Duodenal mucosa (tissue), 2 donors: ENCODE results near the gene EOGT.

ENCODE experiments used
- H3K27ac ChIP-seq: one replicate; pipeline ENCODE4 v1.7.0; 2013; ENCODE audit warnings: low read depth, low read length
- H3K27me3 ChIP-seq, 2 donors: one replicate each; pipeline ENCODE4 v1.7.0; 2013; ENCODE audit warnings: low read length in 2 of 2, control low read depth in 1 of 2; ENCODE audit not compliant: insufficient read depth in 2 of 2, control insufficient read depth in 1 of 2
- H3K36me3 ChIP-seq, 2 donors: one replicate each; pipeline ENCODE4 v1.7.0; 2013; ENCODE audit warnings: low read length in 2 of 2, control low read depth in 1 of 2; ENCODE audit not compliant: insufficient read depth in 2 of 2, control insufficient read depth in 1 of 2
- H3K4me1 ChIP-seq, 2 donors: one replicate each; pipeline ENCODE4 v1.7.0; 2013; ENCODE audit warnings: low read length in 2 of 2, control low read depth in 1 of 2; ENCODE audit not compliant: insufficient read depth in 2 of 2, control insufficient read depth in 1 of 2
- H3K4me3 ChIP-seq, 2 donors: one replicate each; pipeline ENCODE4 v1.7.0; 2013; ENCODE audit warnings: low read length in 2 of 2, low read depth in 1 of 2
- H3K9ac ChIP-seq, 2 donors: one replicate each; pipeline ENCODE4 v1.7.0; 2013; ENCODE audit warnings: low read length in 2 of 2, low read depth in 1 of 2
- H3K9me3 ChIP-seq, 2 donors: one replicate each; pipeline ENCODE4 v1.7.0; 2013; ENCODE audit warnings: low read length in 2 of 2, control low read depth in 1 of 2; ENCODE audit not compliant: control insufficient read depth in 1 of 2

Gene EOGT

DNA sequence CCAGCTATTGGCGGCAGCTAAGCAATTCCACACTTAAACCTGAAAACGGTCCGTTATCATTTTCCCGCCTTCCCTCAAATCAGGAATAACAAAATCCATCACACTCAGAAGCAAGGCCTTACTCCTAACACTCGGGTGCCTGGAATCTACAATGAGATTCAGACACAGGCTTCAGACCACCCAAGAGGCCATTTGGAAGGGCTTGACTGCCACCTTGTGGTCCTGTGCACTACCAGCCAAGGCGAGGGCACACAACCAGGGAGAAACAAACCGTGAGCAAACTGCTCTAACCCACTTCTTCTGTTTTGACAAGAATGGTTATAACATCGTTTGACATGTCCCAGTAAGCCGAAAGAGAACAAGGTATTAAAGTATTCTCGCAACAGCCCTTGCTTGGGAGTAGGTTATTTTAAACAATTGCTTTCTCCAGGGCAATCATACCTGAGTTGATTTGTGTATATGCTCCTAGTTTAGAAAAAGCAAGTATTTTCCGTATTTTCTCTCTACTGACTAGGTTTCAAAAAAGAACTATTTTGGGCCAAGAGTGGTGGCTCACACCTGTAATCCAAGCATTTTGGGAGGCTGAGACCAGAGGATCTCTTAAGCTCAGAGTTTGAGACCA is 41.0 kb downstream of the EOGT start:
- no peak overlapping the region for H3K9ac ChIP-seq
- H3K27me3 ChIP-seq = peaks cover 0 to 3% of the 10 kb centered on the region in 2 donors
- H3K27ac ChIP-seq = no peak overlapping the region

DNA sequence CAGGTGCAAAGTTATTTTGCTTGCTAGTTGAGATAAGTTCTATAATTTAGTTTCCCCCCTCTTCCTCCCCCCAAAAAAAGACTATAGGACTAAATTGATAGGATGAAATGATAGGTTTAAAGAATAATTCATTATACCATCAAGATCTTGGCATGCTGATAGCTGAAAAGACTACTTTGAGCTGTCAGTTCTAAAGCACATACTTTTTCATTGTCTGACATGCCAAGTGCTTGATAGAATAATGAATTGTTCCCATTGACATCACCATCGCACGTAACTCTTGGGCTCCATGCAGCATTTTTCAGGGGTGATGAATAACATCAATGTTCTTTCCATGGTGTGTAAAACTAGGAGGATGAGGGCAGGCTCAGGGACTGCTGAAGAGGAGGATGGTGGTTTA is 48.8 kb downstream of the EOGT start:
- Histone ChIP-seq H3K36me3 (no peaks in the 10 kb centered on the region), H3K9me3 (no peaks in the 10 kb centered on the region), H3K27me3 (no peaks in the 10 kb centered on the region), H3K4me3 (no peak overlapping the region), H3K9ac (no peak overlapping the region), H3K27ac (no peak overlapping the region), H3K4me1 (no peaks in the 10 kb centered on the region)

More for the DNA sequence above, 41.0 kb downstream of the EOGT start:
- Histone ChIP-seq H3K9me3 (no peaks in the 10 kb centered on the region), H3K4me1 (no peaks in the 10 kb centered on the region), H3K4me3 (no peak overlapping the region), H3K36me3 (peaks cover 3% of the 10 kb centered on the region in 2 donors)

GRCh38 chr3:68963891-68964290 is 49.6 kb downstream of the EOGT start:
- H3K27me3 ChIP-seq = no peaks in the 10 kb centered on the region
- H3K4me1 ChIP-seq = no peaks in the 10 kb centered on the region
- H3K4me3 ChIP-seq = no peak overlapping the region
- no peaks in the 10 kb centered on the region for H3K36me3 ChIP-seq
- no peak overlapping the region for H3K27ac ChIP-seq
- no peaks in the 10 kb centered on the region for H3K9me3 ChIP-seq
- no peak overlapping the region for H3K9ac ChIP-seq

GRCh38 chr3:68963376-68963775 is 50.1 kb downstream of the EOGT start:
- Histone ChIP-seq H3K9me3 (no peaks in the 10 kb centered on the region), H3K9ac (no peak overlapping the region), H3K4me3 (no peak overlapping the region), H3K4me1 (no peaks in the 10 kb centered on the region), H3K27ac (no peak overlapping the region), H3K36me3 (no peaks in the 10 kb centered on the region), H3K27me3 (no peaks in the 10 kb centered on the region)

DNA sequence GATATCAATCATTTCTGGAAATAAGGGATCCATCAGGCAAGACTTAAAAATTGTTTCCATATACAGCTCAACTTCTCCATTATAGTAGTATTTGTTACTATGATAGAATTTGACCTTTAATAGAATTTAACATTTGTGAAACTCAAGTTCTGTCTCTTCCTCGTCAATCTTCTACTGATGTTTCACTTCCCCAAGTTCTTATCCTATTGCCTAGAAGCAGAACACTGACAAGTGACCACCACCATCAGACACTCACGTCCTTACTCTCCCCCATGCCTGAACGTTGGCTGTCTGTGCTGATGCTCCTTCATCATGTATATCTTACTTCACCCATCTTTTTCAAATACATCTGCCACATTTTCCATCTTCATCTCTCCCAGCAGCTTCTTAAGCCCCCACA is 54.6 kb downstream of the EOGT start:
- Histone ChIP-seq H3K4me1 (no peaks in the 10 kb centered on the region), H3K36me3 (no peaks in the 10 kb centered on the region), H3K9me3 (no peaks in the 10 kb centered on the region), H3K9ac (no peak overlapping the region), H3K27me3 (peaks cover 0 to 4% of the 10 kb centered on the region in 2 donors), H3K4me3 (no peak overlapping the region), H3K27ac (no peak overlapping the region)

DNA sequence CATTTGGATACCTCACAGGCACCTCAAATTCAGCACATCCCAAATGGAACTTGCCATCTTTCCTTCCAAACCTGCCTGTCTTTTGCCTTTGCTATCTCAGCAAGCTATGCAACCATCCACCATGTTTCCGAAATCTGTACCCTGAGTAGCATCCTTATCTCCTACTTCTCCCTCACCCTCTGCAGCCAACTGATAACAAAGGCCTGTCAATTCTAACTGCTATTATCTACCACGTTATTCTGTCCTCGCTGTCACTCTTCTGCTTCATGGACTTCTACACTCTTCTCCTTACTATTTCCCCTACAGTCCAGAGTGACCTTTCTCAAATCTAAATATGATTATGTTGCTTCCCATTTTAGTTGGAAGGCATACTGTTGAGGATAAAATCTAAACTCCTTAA is 55.6 kb downstream of the EOGT start:
- no peaks in the 10 kb centered on the region for H3K36me3 ChIP-seq
- no peak overlapping the region for H3K4me3 ChIP-seq
- no peaks in the 10 kb centered on the region for H3K9me3 ChIP-seq
- no peak overlapping the region for H3K27ac ChIP-seq
- H3K27me3 ChIP-seq = peaks cover 0 to 4% of the 10 kb centered on the region in 2 donors
- no peak overlapping the region for H3K9ac ChIP-seq
- no peaks in the 10 kb centered on the region for H3K4me1 ChIP-seq

GRCh38 chr3:68953816-68954444 is 59.6 kb downstream of the EOGT start:
- Histone ChIP-seq H3K9me3 (no peaks in the 10 kb centered on the region), H3K36me3 (no peaks in the 10 kb centered on the region), H3K9ac (no peak overlapping the region), H3K27me3 (peaks cover 0 to 4% of the 10 kb centered on the region in 2 donors), H3K4me1 (no peaks in the 10 kb centered on the region), H3K4me3 (no peak overlapping the region), H3K27ac (no peak overlapping the region)

- no peaks in the 10 kb centered on the region for H3K4me1 ChIP-seq
These were observed 68.3 kb downstream of the EOGT start for GRCh38 chr3:68945225-68945624.

DNA sequence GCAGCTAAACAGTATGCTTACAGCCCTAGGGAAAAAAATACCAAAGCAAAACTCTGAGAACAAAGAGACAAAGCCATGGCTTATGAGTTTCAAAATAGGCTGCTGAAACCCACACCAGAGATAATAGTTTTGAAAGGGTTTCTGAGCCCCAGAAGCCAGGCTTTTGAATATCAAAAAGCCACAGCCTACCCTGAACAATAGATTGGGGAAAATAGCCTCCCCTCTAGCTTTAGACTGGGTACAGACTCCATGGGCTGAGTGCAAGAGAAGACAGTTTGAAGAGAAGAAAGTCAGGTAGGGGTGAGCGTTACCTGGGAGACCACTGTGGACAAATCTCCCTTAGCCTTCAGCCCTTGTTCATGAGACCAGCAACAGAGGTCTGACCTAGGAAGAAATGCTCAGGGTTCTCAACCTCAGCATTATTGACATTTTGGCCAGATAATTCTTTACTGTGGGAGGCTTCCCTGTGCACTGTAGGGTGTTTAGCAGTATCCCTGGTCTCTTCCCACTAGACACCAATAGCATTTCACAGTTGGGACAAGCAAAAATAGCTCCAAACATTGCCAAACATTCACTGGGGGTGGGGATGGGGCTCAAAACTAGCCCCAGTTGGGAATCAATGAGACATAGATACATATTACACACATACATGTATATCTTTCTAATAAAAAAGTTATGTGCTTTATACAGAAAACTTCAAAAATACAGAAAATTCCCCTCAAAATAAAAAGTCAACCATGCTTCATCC is 69.6 kb downstream of the EOGT start:
- no peaks in the 10 kb centered on the region for H3K9me3 ChIP-seq
- no peak overlapping the region for H3K9ac ChIP-seq
- no peak overlapping the region for H3K4me3 ChIP-seq
- no peaks in the 10 kb centered on the region for H3K36me3 ChIP-seq
- H3K27me3 ChIP-seq = peaks cover 0 to 10% of the 10 kb centered on the region in 2 donors
- no peaks in the 10 kb centered on the region for H3K4me1 ChIP-seq
- no peak overlapping the region for H3K27ac ChIP-seq

More at GRCh38 chr3:68945225-68945624, 68.3 kb downstream of the EOGT start:
- no peak overlapping the region for H3K4me3 ChIP-seq
- H3K9ac ChIP-seq = no peak overlapping the region
- H3K9me3 ChIP-seq = no peaks in the 10 kb centered on the region
- no peaks in the 10 kb centered on the region for H3K36me3 ChIP-seq
- peaks cover 0 to 10% of the 10 kb centered on the region in 2 donors for H3K27me3 ChIP-seq
- H3K27ac ChIP-seq = no peak overlapping the region

DNA sequence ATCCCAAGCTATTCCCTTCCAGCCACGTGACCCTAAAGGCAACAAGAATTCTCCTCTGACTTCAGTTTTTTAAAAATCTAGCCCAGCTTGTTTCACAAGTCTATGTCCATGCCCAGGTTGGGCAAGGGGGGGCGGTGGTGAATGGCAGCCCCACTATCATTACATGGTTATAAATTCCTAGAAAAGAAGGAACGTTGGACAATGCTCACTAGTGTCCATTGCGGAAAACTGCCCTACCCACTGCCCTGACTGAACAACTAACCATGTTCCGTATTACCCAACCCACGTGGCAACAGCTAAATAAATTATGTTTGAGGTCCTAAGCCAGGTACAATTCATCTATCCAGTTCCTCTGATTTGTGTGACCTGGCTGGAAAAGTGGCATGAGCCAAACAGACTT is 72.4 kb downstream of the EOGT start:
- no peaks in the 10 kb centered on the region for H3K36me3 ChIP-seq
- peaks cover 0 to 14% of the 10 kb centered on the region in 2 donors for H3K27me3 ChIP-seq
- no peak overlapping the region for H3K27ac ChIP-seq
- no peak overlapping the region for H3K9ac ChIP-seq
- H3K4me3 ChIP-seq = no peak overlapping the region
- no peaks in the 10 kb centered on the region for H3K9me3 ChIP-seq
- H3K4me1 ChIP-seq = no peaks in the 10 kb centered on the region
